HL-60 (cell line): Measurements from ENCODE around the gene SLC25A44.

ENCODE experiments used
- DNase-seq, 2 experiments: peaks; one replicate each; pipeline ENCODE4 v3.0.0-alpha.2; 2010 to 2020; ENCODE audit warnings: low read depth in 1 of 2, low spot score in 1 of 2
- H3K27ac ChIP-seq: fragments of 250-450 bp; sonication (Bioruptor Pico); replicated peaks from 2 replicates; pipeline ENCODE4 v1.5.1; 2020; ENCODE audit warnings: mild to moderate bottlenecking, moderate library complexity
- H3K27me3 ChIP-seq: fragments of 250-450 bp; sonication (Bioruptor Pico); 2 replicates; pipeline ENCODE4 v1.5.1; 2021; ENCODE audit warnings: mild to moderate bottlenecking, moderate library complexity; ENCODE audit not compliant: insufficient read depth, poor library complexity, severe bottlenecking
- H3K4me3 ChIP-seq: replicated peaks from 2 replicates; pipeline ENCODE4 v1.5.1; 2011; ENCODE audit warnings: mild to moderate bottlenecking, control low read depth, low read length; ENCODE audit not compliant: insufficient read depth
- CTCF ChIP-seq: IDR thresholded peaks from one replicate; pipeline ENCODE4 v1.5.1; 2011; ENCODE audit warnings: low read length, control low read depth, inconsistent platforms; ENCODE audit not compliant: insufficient read depth
- GABPA ChIP-seq: IDR thresholded peaks from 2 replicates; pipeline ENCODE4 v1.6.1; 2012; ENCODE audit warnings: low read depth
- POLR2AphosphoS5 ChIP-seq: IDR thresholded peaks from 2 replicates; pipeline ENCODE4 v1.6.1; 2012; ENCODE audit warnings: low read depth
- REST ChIP-seq: IDR thresholded peaks from 2 replicates; pipeline ENCODE4 v1.6.1; 2012; ENCODE audit warnings: low read depth; ENCODE audit not compliant: insufficient replicate concordance
- SPI1 ChIP-seq: IDR thresholded peaks from 2 replicates; pipeline ENCODE4 v1.6.1; 2012; ENCODE audit warnings: low read depth, mild to moderate bottlenecking, borderline replicate concordance

The SLC25A44 gene

GRCh38 chr1:156155756-156156510 lies 38.0 kb upstream of the SLC25A44 start:
- Histone ChIP-seq H3K4me3 (peak overlapping the region; percentile 75), H3K27ac (no peak overlapping the region; the same call in 1 of the 2 replicates), H3K27me3 (no peaks in the 10 kb centered on the region)
- no peak for DNase-seq
- no peak for TF ChIP-seq CTCF

- TF ChIP-seq POLR2AphosphoS5, result no peak
- TF ChIP-seq REST, result no peak
- TF ChIP-seq GABPA, result no peak
- TF ChIP-seq CTCF, result no peak
- no peak for TF ChIP-seq SPI1
- Histone ChIP-seq H3K4me3 (no peak overlapping the region), H3K27ac (no peak overlapping the region), H3K27me3 (no peaks in the 10 kb centered on the region)
- DNase-seq, result no peak
Observed at GRCh38 chr1:156157506-156157905, 36.4 kb upstream of the SLC25A44 start.

- TF ChIP-seq REST, result no peak
- TF ChIP-seq CTCF, result no peak
- TF ChIP-seq GABPA, result no peak
- no peak for TF ChIP-seq SPI1
- no peak for TF ChIP-seq POLR2AphosphoS5
- H3K27ac ChIP-seq, result no peak overlapping the region
- H3K27me3 ChIP-seq, result no peaks in the 10 kb centered on the region
- no peak for DNase-seq
- no peak overlapping the region for H3K4me3 ChIP-seq
Observed at GRCh38 chr1:156157966-156158365, 35.9 kb upstream of the SLC25A44 start.

DNA sequence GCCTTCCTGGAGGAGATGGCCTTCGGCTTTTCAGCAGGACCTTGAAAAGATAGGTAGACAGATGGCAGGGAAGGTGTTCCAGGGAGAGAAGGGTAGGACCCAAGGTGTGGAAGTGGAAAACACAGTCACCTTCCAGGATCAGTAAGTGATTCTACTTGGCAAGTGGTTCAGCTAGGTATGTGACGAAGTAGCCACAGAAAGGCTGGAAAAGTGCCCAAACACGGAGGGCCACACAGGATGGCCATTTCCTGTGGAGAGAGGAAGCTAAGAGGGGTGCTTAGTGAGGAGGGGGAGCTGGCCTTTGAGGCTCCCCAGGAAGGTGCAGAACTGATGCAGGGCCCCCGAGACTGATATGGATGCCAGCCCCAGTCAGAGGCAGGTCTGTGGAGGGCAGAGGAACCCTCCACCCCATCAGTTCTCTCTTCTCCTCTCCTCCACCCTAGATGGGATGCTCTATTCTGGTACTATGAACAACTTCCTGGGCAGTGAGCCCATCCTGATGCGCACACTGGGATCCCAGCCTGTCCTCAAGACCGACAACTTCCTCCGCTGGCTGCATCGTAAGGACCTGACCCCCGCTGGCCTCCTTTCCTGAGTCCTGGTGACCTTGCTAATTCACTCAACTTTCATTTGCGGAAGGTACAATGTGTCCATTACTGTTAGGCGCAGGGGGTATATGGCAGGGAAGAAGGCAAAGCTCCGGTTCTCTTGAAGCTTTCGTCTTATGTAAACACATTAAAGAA lies 33.7 kb upstream of the SLC25A44 start:
- TF ChIP-seq REST, result no peak
- Histone ChIP-seq H3K27me3 (no peaks in the 10 kb centered on the region), H3K27ac (no peak overlapping the region), H3K4me3 (no peak overlapping the region)
- no peak for DNase-seq
